Parathyroid adenoma (tissue), 2 donors: Measurements from ENCODE around the gene MEF2C.

Experiments
- H2AFZ ChIP-seq: fragments of 300-600 bp; sonication (generic); one replicate; pipeline ENCODE4 v1.7.0; 2017; ENCODE audit warnings: antibody characterized with exemption, mild to moderate bottlenecking
- H3K27ac ChIP-seq: fragments of 300-600 bp; sonication (generic); one replicate; pipeline ENCODE4 v1.7.0; 2017
- H3K27me3 ChIP-seq: fragments of 300-600 bp; sonication (generic); one replicate; pipeline ENCODE4 v1.7.0; 2017; ENCODE audit warnings: low read length; ENCODE audit not compliant: control insufficient read depth, insufficient read depth
- H3K36me3 ChIP-seq: fragments of 300-600 bp; sonication (generic); one replicate; pipeline ENCODE4 v1.7.0; 2017; ENCODE audit warnings: low read length; ENCODE audit not compliant: control insufficient read depth, insufficient read depth
- H3K4me1 ChIP-seq: fragments of 300-600 bp; sonication (generic); one replicate; pipeline ENCODE4 v1.7.0; 2017; ENCODE audit warnings: control low read depth
- H3K4me2 ChIP-seq: fragments of 300-600 bp; sonication (generic); one replicate; pipeline ENCODE4 v1.7.0; 2017; ENCODE audit warnings: low read length
- H3K4me3 ChIP-seq: fragments of 300-600 bp; sonication (generic); one replicate; pipeline ENCODE4 v1.7.0; 2017; ENCODE audit warnings: low read depth, low read length
- H3K79me2 ChIP-seq: fragments of 300-600 bp; sonication (generic); one replicate; pipeline ENCODE4 v1.7.0; 2017; ENCODE audit warnings: control low read depth
- H3K9ac ChIP-seq: fragments of 300-600 bp; sonication (generic); one replicate; pipeline ENCODE4 v1.7.0; 2017; ENCODE audit warnings: mild to moderate bottlenecking
- H3K9me3 ChIP-seq: fragments of 300-600 bp; sonication (generic); one replicate; pipeline ENCODE4 v1.7.0; 2017; ENCODE audit warnings: low read length; ENCODE audit not compliant: control insufficient read depth
- CTCF ChIP-seq: fragments of 300-600 bp; sonication (generic); IDR thresholded peaks from one replicate; pipeline ENCODE4 v1.7.0; 2017; ENCODE audit warnings: antibody characterized with exemption, mild to moderate bottlenecking
- donor health status: primary hyperparathyroidism.

MEF2C gene

GRCh38 chr5:88689668-88690408 is 193.1 kb downstream of the MEF2C start:
- Histone ChIP-seq H3K27me3 (peaks cover 40% of the 10 kb centered on the region), H3K9ac (no peak overlapping the region), H3K4me3 (no peak overlapping the region), H3K9me3 (no peaks in the 10 kb centered on the region), H3K4me2 (no peak overlapping the region), H3K79me2 (no peaks in the 10 kb centered on the region), H2AFZ (no peak overlapping the region), H3K36me3 (no peaks in the 10 kb centered on the region), H3K4me1 (no peaks in the 10 kb centered on the region), H3K27ac (no peak overlapping the region)
- TF ChIP-seq CTCF = no peak

- Histone ChIP-seq H3K36me3 (no peaks in the 10 kb centered on the region), H3K4me3 (no peak overlapping the region), H3K27me3 (peaks cover 39% of the 10 kb centered on the region)
Observed at GRCh38 chr5:88688984-88689667, 193.9 kb downstream of the MEF2C start.

GRCh38 chr5:88688156-88688983 is 194.6 kb downstream of the MEF2C start:
- H3K9me3 ChIP-seq = no peaks in the 10 kb centered on the region
- TF ChIP-seq CTCF = no peak
- H3K36me3 ChIP-seq = no peaks in the 10 kb centered on the region
- no peak overlapping the region for H3K27ac ChIP-seq
- H3K4me3 ChIP-seq = no peak overlapping the region
- no peak overlapping the region for H3K9ac ChIP-seq
- peaks cover 37% of the 10 kb centered on the region for H3K27me3 ChIP-seq
- H3K79me2 ChIP-seq = no peaks in the 10 kb centered on the region
- no peak overlapping the region for H2AFZ ChIP-seq
- no peaks in the 10 kb centered on the region for H3K4me1 ChIP-seq
- no peak overlapping the region for H3K4me2 ChIP-seq

More at GRCh38 chr5:88688984-88689667, 193.9 kb downstream of the MEF2C start:
- no peaks in the 10 kb centered on the region for H3K9me3 ChIP-seq
- TF ChIP-seq CTCF = no peak
- no peak overlapping the region for H3K9ac ChIP-seq
- H2AFZ ChIP-seq = no peak overlapping the region
- no peaks in the 10 kb centered on the region for H3K79me2 ChIP-seq
- no peak overlapping the region for H3K27ac ChIP-seq
- H3K4me1 ChIP-seq = no peaks in the 10 kb centered on the region
- H3K4me2 ChIP-seq = no peak overlapping the region

- no peaks in the 10 kb centered on the region for H3K79me2 ChIP-seq
- H3K27me3 ChIP-seq = peaks cover 35% of the 10 kb centered on the region
- no peaks in the 10 kb centered on the region for H3K9me3 ChIP-seq
- H3K9ac ChIP-seq = no peak overlapping the region
- TF ChIP-seq CTCF = no peak
- no peak overlapping the region for H3K27ac ChIP-seq
- no peak overlapping the region for H3K4me3 ChIP-seq
- H2AFZ ChIP-seq = no peak overlapping the region
- no peaks in the 10 kb centered on the region for H3K4me1 ChIP-seq
- no peak overlapping the region for H3K4me2 ChIP-seq
- H3K36me3 ChIP-seq = no peaks in the 10 kb centered on the region
Observed at GRCh38 chr5:88687373-88687911, 195.5 kb downstream of the MEF2C start.
